IMR-90 (cell line): ENCODE results near the gene DCN. TPM values are rescaled to one million over a fixed set of nuclear protein-coding genes. Genes with fewer than 3 reads are reported as not detected.
A peak's percentile ranks its signal among the peaks of the same experiment; 100 is the strongest.

Source experiments
- ATAC-seq: fragments of 200-7000 bp; cut with Tn5 transposase; 2 replicates; pipeline ENCODE4 v1.9.1; 2020; ENCODE audit warnings: low read depth, mild to moderate bottlenecking, moderate library complexity
- BruUV-seq: library from RNA; stranded (reverse); fragments of 400-500 nt; replicated peaks from 2 replicates; lab custom pipeline; 2021; lab: Mats Ljungman, UMichigan
- CTCF ChIA-PET: fragments of 300-600 bp; formaldehyde crosslinking; extraction: SDS; loops from one replicate; lab custom pipeline; 2021; ENCODE audit warnings: antibody characterized with exemption; lab: Yijun Ruan, JAX
- POLR2A ChIA-PET: fragments of 300-600 bp; sonication (Branson Sonifier 250); formaldehyde crosslinking; loops from one replicate; lab custom pipeline; 2022; ENCODE audit warnings: antibody characterized with exemption; ENCODE audit not compliant: unreplicated experiment; lab: Charles Lee
- DNase-seq: peaks from one replicate; pipeline ENCODE4 v3.0.0; 2013
- H2AFZ ChIP-seq: replicated peaks from 2 replicates; pipeline ENCODE3; 2013; ENCODE audit warnings: low read length, mild to moderate bottlenecking; ENCODE audit not compliant: poor library complexity
- H2AK5ac ChIP-seq: 2 replicates; pipeline ENCODE4 v1.6.1; 2013; ENCODE audit warnings: low read depth, low read length, inconsistent platforms
- H2AK9ac ChIP-seq: replicated peaks from 2 replicates; pipeline ENCODE3; 2013; ENCODE audit warnings: mild to moderate bottlenecking, low read depth, low read length, moderate library complexity; ENCODE audit not compliant: poor library complexity
- H2BK120ac ChIP-seq: 2 replicates; pipeline ENCODE4 v1.6.1; 2013; ENCODE audit warnings: low read depth, low read length, inconsistent platforms
- H2BK15ac ChIP-seq: 3 replicates; pipeline ENCODE4 v1.6.1; 2013; ENCODE audit warnings: low read depth, low read length, inconsistent platforms
- H2BK20ac ChIP-seq: 2 replicates; pipeline ENCODE4 v1.6.1; 2013; ENCODE audit warnings: low read depth, mild to moderate bottlenecking, inconsistent platforms, low read length, moderate library complexity
- H2BK5ac ChIP-seq: 2 replicates; pipeline ENCODE4 v1.6.1; 2013; ENCODE audit warnings: mild to moderate bottlenecking, low read depth, low read length, inconsistent platforms; ENCODE audit not compliant: poor library complexity, severe bottlenecking
- H3K14ac ChIP-seq: replicated peaks from 2 replicates; pipeline ENCODE4 v1.6.1; 2013; ENCODE audit warnings: low read depth, low read length, inconsistent platforms
- H3K18ac ChIP-seq: 2 replicates; pipeline ENCODE4 v1.6.1; 2013; ENCODE audit warnings: low read depth, low read length, control low read depth
- H3K23ac ChIP-seq: 2 replicates; pipeline ENCODE4 v1.6.1; 2013; ENCODE audit warnings: low read depth, low read length, inconsistent platforms
- H3K27ac ChIP-seq: 2 replicates; pipeline ENCODE4 v1.5.1; 2013; ENCODE audit warnings: mild to moderate bottlenecking, control low read depth, low read length; ENCODE audit not compliant: insufficient read depth
- H3K27me3 ChIP-seq: 2 replicates; pipeline ENCODE4 v1.6.1; 2013; ENCODE audit warnings: low read length; ENCODE audit not compliant: control insufficient read depth, insufficient read depth
- H3K36me3 ChIP-seq: 2 replicates; pipeline ENCODE4 v1.6.1; 2013; ENCODE audit warnings: low read length, mixed read lengths; ENCODE audit not compliant: control insufficient read depth, insufficient read depth
- H3K4ac ChIP-seq: 2 replicates; pipeline ENCODE4 v1.6.1; 2013; ENCODE audit warnings: low read depth, low read length, inconsistent platforms
- H3K4me1 ChIP-seq: 2 replicates; pipeline ENCODE4 v1.6.1; 2013; ENCODE audit warnings: low read length, mixed read lengths; ENCODE audit not compliant: control insufficient read depth, insufficient read depth
- H3K4me2 ChIP-seq: 2 replicates; pipeline ENCODE4 v1.6.1; 2013; ENCODE audit warnings: low read depth, mild to moderate bottlenecking, control low read depth, low read length, moderate library complexity
- H3K4me3 ChIP-seq: 2 replicates; pipeline ENCODE4 v1.5.1; 2013; ENCODE audit warnings: low read depth, mild to moderate bottlenecking, control low read depth, low read length, moderate library complexity; ENCODE audit not compliant: insufficient read depth
- H3K56ac ChIP-seq: 2 replicates; pipeline ENCODE4 v1.6.1; 2013; ENCODE audit warnings: low read length, inconsistent platforms; ENCODE audit not compliant: insufficient read depth; ENCODE audit errors: extremely low read depth
- H3K79me1 ChIP-seq, 2 experiments: 2 replicates each; pipeline ENCODE4 v1.6.1; 2013; ENCODE audit warnings: low read length in 2 of 2, inconsistent platforms in 1 of 2, low read depth in 1 of 2
- H3K9ac ChIP-seq: 2 replicates; pipeline ENCODE4 v1.6.1; 2013; ENCODE audit warnings: low read depth, low read length, control low read depth
- H3K9me1 ChIP-seq: 2 replicates; pipeline ENCODE4 v1.6.1; 2013; ENCODE audit warnings: low read length, inconsistent platforms; ENCODE audit not compliant: insufficient read depth
- H3K9me3 ChIP-seq: 2 replicates; pipeline ENCODE4 v1.6.1; 2013; ENCODE audit warnings: low read length; ENCODE audit not compliant: control insufficient read depth, insufficient read depth
- H4K20me1 ChIP-seq: 2 replicates; pipeline ENCODE4 v1.6.1; 2013; ENCODE audit warnings: low read length, inconsistent platforms; ENCODE audit not compliant: insufficient read depth
- H4K5ac ChIP-seq: 2 replicates; pipeline ENCODE4 v1.6.1; 2013; ENCODE audit warnings: mild to moderate bottlenecking, low read depth, low read length, control low read depth
- H4K8ac ChIP-seq, 2 experiments: 2 replicates each; pipeline ENCODE4 v1.6.1; 2013; ENCODE audit warnings: low read depth in 2 of 2, low read length in 2 of 2, control low read depth in 1 of 2, inconsistent platforms in 1 of 2
- H4K91ac ChIP-seq: 2 replicates; pipeline ENCODE4 v1.6.1; 2013; ENCODE audit warnings: low read depth, low read length, inconsistent platforms; ENCODE audit not compliant: insufficient read depth
- NFE2L2 ChIP-seq: fragments of 150-350 bp; IDR thresholded peaks from 2 replicates; pipeline ENCODE4 v1.6.1; 2016; ENCODE audit warnings: low read depth, mild to moderate bottlenecking, low read length
- WGBS, 2 experiments: methylation state at CpG; one replicate each; pipeline versions ENCODE4 v1.1.5 to v1.1.7; 2013; ENCODE audit warnings: missing lambda C conversion rate in 2 of 2; ENCODE audit not compliant: insufficient read length in 1 of 2; ENCODE audit errors: extremely low coverage in 2 of 2; 5-methylcytosine and 5-hydroxymethylcytosine counted together
- dilution Hi-C: fragments of 300-500 bp; cut with HindIII; formaldehyde crosslinking; loops from one replicate; pipeline ENCODE4 v1.14.3; 2018; ENCODE audit warnings: low sequenced_read_pairs; ENCODE audit not compliant: unreplicated experiment
- in situ Hi-C: fragments of 300-500 bp; cut with MboI; formaldehyde crosslinking; loops from 3 replicates; pipeline ENCODE4 v1.14.3; 2019; ENCODE audit warnings: low sequenced_read_pairs, inconsistent platforms, mixed read lengths
- intact Hi-C: fragments of 100-400 bp; cut with micrococcal nuclease; formaldehyde crosslinking; loops from 2 replicates; pipeline ENCODE4 v1.10.0; 2022
- microRNA-seq, 2 experiments: library from miRNA; stranded (forward) in 1 of 2; unstranded in 1 of 2; fragments of 10-50 nt in 1 of 2; fragments of <30 nt in 1 of 2; gene quantifications in 1 of 2; microRNA quantifications in 1 of 2; one replicate each; pipeline versions ENCODE3 to v1.1.0; 2013 to 2020; ENCODE audit not compliant: insufficient read depth in 1 of 2, insufficient read length in 1 of 2, unreplicated experiment in 1 of 2
- polyA plus RNA-seq, 3 experiments: library from polyadenylated mRNA; depleted of rRNA; stranded (reverse); fragments of >200 nt; gene quantifications; 2 replicates each; pipeline ENCODE4 v1.2.3, GENCODE V29; 2012; ENCODE audit warnings: low replicate concordance in 1 of 3
- small RNA-seq, 5 experiments: library from RNA; depleted of rRNA; stranded (forward); fragments of <200 nt; gene quantifications; one replicate each; pipeline ENCODE3, GENCODE V24; 2012
- total RNA-seq: library from RNA; depleted of rRNA; stranded (reverse); fragments of >200 nt; gene quantifications from 2 replicates; pipeline ENCODE4 v1.2.3, GENCODE V29; 2012; rRNA removed

Gene DCN
- total and polyA plus RNA-seq, 2 of the 4 experiments (the other 2 are of a cell fraction), result 241 to 965 TPM

DNA sequence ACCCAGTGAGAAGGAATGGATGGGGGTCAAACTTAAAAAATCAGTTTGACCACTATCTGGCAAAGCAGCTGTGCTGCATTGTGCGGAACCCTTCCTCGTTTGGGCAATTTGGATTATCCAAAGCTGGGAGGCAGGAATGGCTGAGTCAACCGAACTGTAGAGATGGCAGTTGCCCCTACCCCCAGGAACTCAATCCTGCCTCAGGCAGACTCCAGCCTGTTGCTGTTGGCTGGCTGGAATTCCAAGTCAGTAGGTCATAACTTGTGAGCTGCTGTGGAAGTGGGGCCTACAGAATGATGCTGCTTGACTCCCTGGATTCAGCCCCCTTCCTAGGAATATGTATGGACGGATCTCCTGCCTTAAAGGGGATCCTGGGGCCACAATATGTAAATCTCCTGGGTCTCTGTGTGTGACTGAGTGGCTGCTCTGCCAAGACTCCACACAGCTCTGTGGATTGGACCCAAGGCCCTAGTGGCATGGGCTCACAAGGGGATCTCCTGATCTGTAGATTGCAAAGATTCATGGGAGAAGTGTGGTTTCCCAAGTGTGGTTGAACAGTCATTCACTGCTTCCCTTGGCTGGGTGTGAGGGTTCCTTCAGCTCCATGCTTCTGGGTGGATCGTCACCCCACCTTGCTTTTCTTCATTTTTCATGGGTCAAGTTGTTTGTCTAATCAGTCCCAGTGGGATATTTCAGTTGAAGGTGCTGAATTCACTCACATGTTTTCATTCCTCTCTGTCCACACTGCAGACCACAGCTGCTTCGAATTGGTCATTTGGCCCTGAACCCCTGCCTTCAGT, 90.5 kb downstream of the DCN start:
- peak overlapping the region; percentile 42; the same call in 1 of the 2 replicates for H2BK20ac ChIP-seq
- H3K27ac ChIP-seq, result no peak overlapping the region
- intact Hi-C loops, result loop anchor here (5.0 kb wide), 1 partner anchor 50 kb away; no protein-coding TSS in a partner anchor
- no peaks in the 10 kb centered on the region for H3K4me1 ChIP-seq
- no peak overlapping the region for H3K56ac ChIP-seq
- no peaks in the 10 kb centered on the region for H3K27me3 ChIP-seq
- no peak overlapping the region for H2BK15ac ChIP-seq
- no peaks in the 10 kb centered on the region for H3K9me1 ChIP-seq
- ChIA-PET CTCF (no interaction called here), POLR2A (no interaction called here)
- WGBS, 2 experiments, result no CpG with 5 or more reads among the region's 6 CpGs
- no peak overlapping the region for H2BK5ac ChIP-seq
- dilution Hi-C loops, result no loop called here
- no peak overlapping the region for H3K23ac ChIP-seq
- TF ChIP-seq NFE2L2, result no peak
- no peak overlapping the region for H3K18ac ChIP-seq
- in situ Hi-C loops, result no loop called here
- BruUV-seq, result no TSS peak
- H2AK9ac ChIP-seq, result no peak overlapping the region
- no peak overlapping the region for H2BK120ac ChIP-seq
- H4K91ac ChIP-seq, result no peak overlapping the region
- H3K14ac ChIP-seq, result peak overlapping the region; percentile 13; the same call in 1 of the 2 replicates
- no peak for DNase-seq
- no peak overlapping the region for H4K8ac ChIP-seq
- H3K4me3 ChIP-seq, result no peak overlapping the region
- H3K9ac ChIP-seq, result no peak overlapping the region
- H4K20me1 ChIP-seq, result no peaks in the 10 kb centered on the region
- no peak overlapping the region for H4K5ac ChIP-seq
- H3K4ac ChIP-seq, result peak overlapping the region; percentile 37; the same call in 1 of the 2 replicates
- no peak overlapping the region for H3K4me2 ChIP-seq
- no peaks in the 10 kb centered on the region for H3K79me1 ChIP-seq
- H3K36me3 ChIP-seq, result no peaks in the 10 kb centered on the region
- H2AFZ ChIP-seq, result no peak overlapping the region
- no peak for ATAC-seq
- H3K9me3 ChIP-seq, result peaks cover 2% of the 10 kb centered on the region; the same call in 1 of the 2 replicates
- H2AK5ac ChIP-seq, result no peak overlapping the region

Small RNAs within 50 kb of the gene (microRNA-seq; reads per million reads assigned to microRNA genes)
- not detected for gene AC007115.1 (ENCODE audit: insufficient read depth, insufficient read length)

Small RNAs within 50 kb of the gene (small RNA-seq; reads per million reads assigned to genes)
- 0 reads per million in 5 experiments for gene AC007115.1

Other genes starting within 250 kb of the DCN start
- not detected in 2 replicates for gene CCER1, start 227.6 kb downstream of the DCN start, total RNA-seq
- not detected in 2 replicates for gene CCER1, start 227.6 kb downstream of the DCN start, polyA plus RNA-seq (2012; rRNA removed)
- gene EPYC, start 177.8 kb downstream of the DCN start, total RNA-seq, result not detected in 2 replicates
- gene EPYC, start 177.8 kb downstream of the DCN start, polyA plus RNA-seq (2012; rRNA removed), result not detected in 2 replicates
- not detected in 2 replicates for gene KERA, start 124.8 kb downstream of the DCN start, total RNA-seq
- not detected in 2 replicates for gene KERA, start 124.8 kb downstream of the DCN start, polyA plus RNA-seq (2012; rRNA removed)
- gene LUM, start 71.3 kb downstream of the DCN start, total RNA-seq, result 46.1 and 50.0 TPM in 2 replicates
- 49.1 and 70.5 TPM in 2 replicates for gene LUM, start 71.3 kb downstream of the DCN start, polyA plus RNA-seq (2012; rRNA removed)